ENCODE measurements around the gene SCN4A. TPM values are rescaled to one million over a fixed set of nuclear protein-coding genes. Genes with fewer than 3 reads are reported as not detected.
A peak's percentile ranks its signal among the peaks of the same experiment; 100 is the strongest.
"Not testable (repeated sequence)": the region's sequence is repeated elsewhere in the genome, so short reads cannot be mapped to it uniquely, and the experiment has no call there.

SCN4A gene
- total RNA-seq, 1 experiment from 2014 or later, result 1.4 TPM

DNA sequence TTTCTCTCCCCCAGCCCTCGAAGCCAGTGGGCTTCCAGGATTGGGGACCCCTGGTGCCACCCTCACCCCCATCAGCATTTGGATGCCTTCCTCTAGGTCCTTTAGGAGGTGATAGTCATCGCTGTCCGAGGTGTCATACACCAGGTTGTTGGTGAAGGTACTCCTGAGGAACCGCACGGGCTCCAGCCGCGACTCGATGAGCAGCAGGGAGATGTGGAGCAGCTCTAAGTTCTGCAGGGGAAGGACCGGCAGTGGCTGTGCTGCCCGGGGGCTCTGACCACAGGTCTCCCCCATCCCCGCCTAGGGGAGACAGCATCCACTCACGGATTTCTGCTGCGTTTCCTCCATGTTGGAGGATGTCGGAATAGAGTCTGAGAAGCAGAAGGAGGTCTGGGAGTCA is 62.6 kb downstream of the SCN4A start:
- no peak for TF ChIP-seq CTCF (conservative IDR thresholded peaks at IDR 0.05)
- intact Hi-C loops (cut with micrococcal nuclease; ENCODE audit: unreplicated experiment), result loop anchor here (10.0 kb wide), 1 partner anchor 505 kb away; no protein-coding TSS in a partner anchor
- H3K4me2 ChIP-seq, result no peak overlapping the region
- ChIA-PET POLR2A (ENCODE audit: unreplicated experiment) (no interaction called here), CTCF (no interaction called here)
- BruUV-seq (replicated peaks), result no TSS peak
- H3K27me3 ChIP-seq (ENCODE audit: insufficient read depth, low read depth), result peaks cover 15% of the 10 kb centered on the region; the same call in 1 of the 2 replicates
- 0 out of 2 replicates have a peak, but pooled peaks cover 4% of the 10 kb centered on the region for H3K4me1 ChIP-seq (replicated peaks; ENCODE audit: insufficient read depth)
- no peak overlapping the region for H2AFZ ChIP-seq
- H3K36me3 ChIP-seq (ENCODE audit: low read depth), result no peaks in the 10 kb centered on the region
- no peaks in the 10 kb centered on the region for H3K79me2 ChIP-seq (ENCODE audit: low read depth)
- no peaks in the 10 kb centered on the region for H3F3A ChIP-seq (ENCODE audit: insufficient read depth, low read depth)
- H3K9me2 ChIP-seq (ENCODE audit: insufficient read depth), result no peaks in the 10 kb centered on the region
- H3K9me3 ChIP-seq (ENCODE audit: insufficient read depth, low read depth), result no peaks in the 10 kb centered on the region
- no peaks in the 10 kb centered on the region for H4K20me1 ChIP-seq (ENCODE audit: insufficient read depth)
- H3K4me3 ChIP-seq, result no peak overlapping the region
- DNase-seq, result no peak
- H3K27ac ChIP-seq, result no peak overlapping the region

- H3K4me2 ChIP-seq; H3K4me3 ChIP-seq; H3F3A ChIP-seq (ENCODE audit: insufficient read depth, low read depth); H2AFZ ChIP-seq; H3K9me3 ChIP-seq (ENCODE audit: insufficient read depth, low read depth); POLR2A ChIA-PET (ENCODE audit: unreplicated experiment); H3K36me3 ChIP-seq (ENCODE audit: low read depth); H3K4me1 ChIP-seq (replicated peaks; ENCODE audit: insufficient read depth); H4K20me1 ChIP-seq (ENCODE audit: insufficient read depth); H3K27ac ChIP-seq; BruUV-seq (replicated peaks); DNase-seq; H3K79me2 ChIP-seq (ENCODE audit: low read depth); intact Hi-C loops (cut with micrococcal nuclease; ENCODE audit: unreplicated experiment); H3K9me2 ChIP-seq (ENCODE audit: insufficient read depth); CTCF ChIA-PET: not testable (repeated sequence)
- peaks cover 15% of the 10 kb centered on the region; the same call in 1 of the 2 replicates for H3K27me3 ChIP-seq (ENCODE audit: insufficient read depth, low read depth)
These were observed 63.1 kb downstream of the SCN4A start for GRCh38 chr17:63909586-63909985.

- H4K20me1 ChIP-seq (ENCODE audit: insufficient read depth); CTCF ChIA-PET; H3K4me3 ChIP-seq; H3K36me3 ChIP-seq (ENCODE audit: low read depth); POLR2A ChIA-PET (ENCODE audit: unreplicated experiment); H3K27ac ChIP-seq; H3F3A ChIP-seq (ENCODE audit: insufficient read depth, low read depth); H3K9me3 ChIP-seq (ENCODE audit: insufficient read depth, low read depth); H3K4me2 ChIP-seq; intact Hi-C loops (cut with micrococcal nuclease; ENCODE audit: unreplicated experiment); BruUV-seq (replicated peaks); H2AFZ ChIP-seq; DNase-seq; H3K4me1 ChIP-seq (replicated peaks; ENCODE audit: insufficient read depth); H3K9me2 ChIP-seq (ENCODE audit: insufficient read depth); H3K79me2 ChIP-seq (ENCODE audit: low read depth): not testable (repeated sequence)
- 0 out of 2 replicates have a peak, but pooled peaks have one; percentile 38 for TF ChIP-seq CTCF (conservative IDR thresholded peaks at IDR 0.05)
- H3K27me3 ChIP-seq (ENCODE audit: insufficient read depth, low read depth), result peaks cover 17% of the 10 kb centered on the region; the same call in 1 of the 2 replicates
These were observed 65.4 kb downstream of the SCN4A start for GRCh38 chr17:63907161-63907778.

- H3K4me2 ChIP-seq; H3K4me1 ChIP-seq (replicated peaks; ENCODE audit: insufficient read depth); H3K9me3 ChIP-seq (ENCODE audit: insufficient read depth, low read depth); H4K20me1 ChIP-seq (ENCODE audit: insufficient read depth); H3K27ac ChIP-seq; H3K9me2 ChIP-seq (ENCODE audit: insufficient read depth); H3K4me3 ChIP-seq; H3K79me2 ChIP-seq (ENCODE audit: low read depth); H2AFZ ChIP-seq; BruUV-seq (replicated peaks); intact Hi-C loops (cut with micrococcal nuclease; ENCODE audit: unreplicated experiment); H3K36me3 ChIP-seq (ENCODE audit: low read depth); DNase-seq; H3F3A ChIP-seq (ENCODE audit: insufficient read depth, low read depth): not testable (repeated sequence)
- POLR2A ChIA-PET (ENCODE audit: unreplicated experiment), result interaction anchor here (0.7 kb wide), 1 partner anchor 66 kb away, joined by 6 read pairs; no protein-coding TSS in a partner anchor
- CTCF ChIA-PET, result interaction anchor here (0.6 to 0.7 kb wide), 2 partner anchors 303 to 514 kb away, joined by 3 read pairs; no protein-coding TSS in a partner anchor
- H3K27me3 ChIP-seq (ENCODE audit: insufficient read depth, low read depth), result peaks cover 27% of the 10 kb centered on the region
These were observed 67.9 kb downstream of the SCN4A start for GRCh38 chr17:63904796-63905195.

Data from PC-9 (cell line).